Heart right ventricle (tissue), 16 donors: Measurements from ENCODE around the gene AMN1. TPM values are rescaled to one million over a fixed set of nuclear protein-coding genes. Genes with fewer than 3 reads are reported as not detected.
"Not testable (repeated sequence)": the region's sequence is repeated elsewhere in the genome, so short reads cannot be mapped to it uniquely, and the experiment has no call there.

ENCODE experiments used
- ATAC-seq, 8 donors: fragments of 200-7000 bp; cut with Tn5 transposase; one replicate each; pipeline ENCODE4 v1.9.1; 2020; ENCODE audit warnings: mild to moderate bottlenecking in 8 of 8, moderate library complexity in 8 of 8, moderate number of reproducible peaks in 1 of 8
- DNase-seq, 2 donors: peaks; one replicate each; pipeline ENCODE4 v3.0.0-alpha.2; 2020
- H3K27ac ChIP-seq, 10 donors: fragments of 200-600 bp; sonication (generic) in 2 of 10; one replicate each; pipeline versions ENCODE4 v1.5.0 to v1.8.0; 2020 to 2022; ENCODE audit warnings: mild to moderate bottlenecking in 3 of 10
- H3K27me3 ChIP-seq, 7 donors: fragments of 200-600 bp; one replicate each; pipeline ENCODE4 v1.8.0; 2021 to 2022; ENCODE audit warnings: mild to moderate bottlenecking in 2 of 7
- H3K36me3 ChIP-seq, 9 donors: fragments of 200-600 bp; sonication (generic) in 1 of 9; one replicate each; pipeline versions ENCODE4 v1.5.0 to v1.8.0; 2020 to 2022; ENCODE audit warnings: mild to moderate bottlenecking in 2 of 9
- H3K4me1 ChIP-seq, 9 donors: fragments of 200-600 bp; sonication (generic) in 1 of 9; one replicate each; pipeline versions ENCODE4 v1.5.0 to v1.8.0; 2020 to 2022; ENCODE audit warnings: mild to moderate bottlenecking in 4 of 9
- H3K4me3 ChIP-seq, 10 donors: fragments of 200-600 bp; sonication (generic) in 2 of 10; one replicate each; pipeline versions ENCODE4 v1.5.0 to v1.8.0; 2020 to 2022; ENCODE audit warnings: mild to moderate bottlenecking in 7 of 10, moderate library complexity in 2 of 10
- H3K9me3 ChIP-seq, 11 donors: fragments of 200-600 bp in 10 of 11; sonication (generic) in 2 of 11; one replicate each; pipeline versions ENCODE4 v1.5.0 to v1.8.0; 2013 to 2022; ENCODE audit warnings: mild to moderate bottlenecking in 2 of 11, control low read depth in 1 of 11, moderate library complexity in 1 of 11
- CTCF ChIP-seq, 9 donors: fragments of 200-600 bp; sonication (generic) in 2 of 9; IDR thresholded peaks; one replicate each; pipeline versions ENCODE4 v1.5.0 to v1.8.0; 2021 to 2022; ENCODE audit warnings: antibody characterized with exemption in 9 of 9, mild to moderate bottlenecking in 5 of 9, moderate library complexity in 1 of 9
- WGBS, 2 donors: extraction: QIAGEN DNeasy Blood & Tissue Kit; methylation state at CpG; one replicate each; pipeline ENCODE4 v1.1.7; 2013; ENCODE audit warnings: inconsistent platforms in 1 of 2; 5-methylcytosine and 5-hydroxymethylcytosine counted together
- intact Hi-C, 10 donors: fragments of 100-400 bp; cut with DNase I; formaldehyde crosslinking; loops; one replicate each; pipeline versions ENCODE4 v1.11.1 to v1.14.2; 2022
- polyA plus RNA-seq, 2 donors: library from polyadenylated mRNA; stranded (reverse); fragments of 200-250 nt; gene quantifications; one replicate each; pipeline ENCODE4 v1.2.3, GENCODE V29; 2013
- total RNA-seq, 10 donors: library from RNA; stranded (reverse); fragmentation: NEBNext Ultra II Directional in 3 of 10; extraction: Animal tissue kit (Norgen Biotek cat#: 25700) in 3 of 10; gene quantifications; one replicate each; pipeline versions ENCODE4 v1.2.1 to v1.2.4, GENCODE V29; 2021 to 2023
- donor health status: Arrhythmogenic right ventricular cardiomyopathy.
- donor health status: ischemic (EF 13 %, LVEDD 7.1; RV severe dilation, severe dysfunction).
- donor health status: healthy with polysubstance abuse.
- donor health status: DM: no; HTN: yes; CAD: no.
- donor health status: DM: no; HTN: no; CAD: no.
- donor health status: ischemic (EF 25% LVEDD 6.9; RV normal size, moderate dysfunction).
- donor health status: ischemic (EF 25% LVEDD 5.7; RV mildly dilated, moderate dysfunction).
- donor health status: healthy.
- donor health status: DM: yes; HTN: yes; CAD: no.
- donor health status: Ischemic cardiomyopathy.
- donor health status: ischemic (EF 35%, LVEDD 5.7; RV mildly dilated, moderate dysfunction).
- donor health status: nonischemic (EF 11% LVEDD 7.7; RV severe dilation, severe dysfunction).
- donor health status: DM: yes; HTN: yes; CAD: no.
- donor health status: PGD.
- donor health status: ischemic (EF 29% LVEDD 5.4; RV normal size, mild dysfunction).
- donor health status: nonischemic (EF 23%, LVEDD 6.1; RV moderate dilation, normal function).

Gene AMN1
- total and polyA plus RNA-seq, 12 donors, result 11.3 to 24.9 (median 14.0) TPM

- TF ChIP-seq CTCF (IDR thresholded peaks at IDR 0.05), result no peak
- H3K9me3 ChIP-seq, result peaks cover 0 to 13% (median 8%) of the 10 kb centered on the region in 11 donors
- peak; percentile 61 to 93 (median 86) for ATAC-seq
- 47 to 59% methylated on average over 5 of the region's 5 CpGs for WGBS, 2 donors
- H3K27ac ChIP-seq, result peak overlapping the region in 9 of 10 donors; percentile 23 to 88 (median 58)
- intact Hi-C loops, result loop anchor here in 1 of 10 donors (10.0 kb wide), 1 partner anchor 206 kb away; the partner anchor contains the start of gene RESF1
- no peaks in the 10 kb centered on the region for H3K36me3 ChIP-seq
- peaks cover 0 to 86% (median 9%) of the 10 kb centered on the region in 9 donors for H3K4me1 ChIP-seq
- H3K27me3 ChIP-seq, result no peaks in the 10 kb centered on the region
- no peak overlapping the region for H3K4me3 ChIP-seq
- peak in 1 of 2 donors; percentile 59 for DNase-seq
These were observed 20.3 kb upstream of the AMN1 start for GRCh38 chr12:31749024-31749704.

GRCh38 chr12:31745242-31745641 is 16.4 kb upstream of the AMN1 start:
- no peak for DNase-seq
- no peak for TF ChIP-seq CTCF (IDR thresholded peaks at IDR 0.05)
- Histone ChIP-seq H3K4me3 (no peak overlapping the region), H3K27ac (peak overlapping the region in 1 of 10 donors; percentile 88), H3K36me3 (no peaks in the 10 kb centered on the region), H3K27me3 (no peaks in the 10 kb centered on the region), H3K9me3 (peaks cover 0 to 13% (median 8%) of the 10 kb centered on the region in 11 donors), H3K4me1 (peaks cover 0 to 95% (median 8%) of the 10 kb centered on the region in 9 donors)
- WGBS, 2 donors, result 83 to 90% methylated on average over 2 of the region's 2 CpGs
- intact Hi-C loops, result loop anchor here in 1 of 10 donors (10.0 kb wide), 1 partner anchor 210 kb away; the partner anchor contains the start of gene RESF1
- ATAC-seq, result no peak

- peaks cover 0 to 13% (median 8%) of the 10 kb centered on the region in 11 donors for H3K9me3 ChIP-seq
- DNase-seq, H3K27me3 ChIP-seq, H3K36me3 ChIP-seq, H3K4me3 ChIP-seq, ATAC-seq: not testable (repeated sequence)
- H3K27ac ChIP-seq, result peak overlapping the region in 1 of 10 donors; percentile 12
- intact Hi-C loops, result loop anchor here in 1 of 10 donors (10.0 kb wide), 1 partner anchor 210 kb away; the partner anchor contains the start of gene RESF1
- peaks cover 0 to 87% (median 8%) of the 10 kb centered on the region in 9 donors for H3K4me1 ChIP-seq
- WGBS, 2 donors, result 89 to 93% methylated on average over 4 of the region's 4 CpGs
These were observed 15.5 kb upstream of the AMN1 start for GRCh38 chr12:31744363-31744762.

- intact Hi-C loops, result loop anchor here in 1 of 10 donors (10.0 kb wide), 1 partner anchor 212 kb away; the partner anchor contains the start of gene RESF1
- no peak overlapping the region for H3K27ac ChIP-seq
- no peak for TF ChIP-seq CTCF (IDR thresholded peaks at IDR 0.05)
- WGBS, 2 donors, result 22 to 43% methylated on average over 1 of the region's 1 CpG
- no peaks in the 10 kb centered on the region for H3K9me3 ChIP-seq
- ATAC-seq (peak in 1 of 8 donors; percentile 29), DNase-seq (no peak)
- no peaks in the 10 kb centered on the region for H3K36me3 ChIP-seq
- no peaks in the 10 kb centered on the region for H3K27me3 ChIP-seq
- no peak overlapping the region for H3K4me3 ChIP-seq
- peaks cover 0 to 80% (median 8%) of the 10 kb centered on the region in 9 donors for H3K4me1 ChIP-seq
These were observed 14.1 kb upstream of the AMN1 start for GRCh38 chr12:31742891-31743290.
